Esophagus squamous epithelium (tissue), 4 donors: Measurements from ENCODE around the gene SMAD3.

ENCODE experiments used
- POLR2A ChIP-seq, 4 donors: fragments of 450-650 bp; IDR thresholded peaks; one replicate each; pipeline ENCODE4 v1.6.1; 2017; ENCODE audit warnings: antibody characterized with exemption in 4 of 4, mild to moderate bottlenecking in 4 of 4, moderate library complexity in 3 of 4
- TF ChIP-seq, protein P1 (sequence below), 6 experiments: fragments of 450-650 bp in 4 of 6; fragments of 200-600 bp in 2 of 6; sonication (generic) in 2 of 6; IDR thresholded peaks; one replicate each; pipeline ENCODE4 v1.5.1; 2016 to 2019; ENCODE audit warnings: antibody characterized with exemption in 6 of 6, mild to moderate bottlenecking in 4 of 6, moderate library complexity in 4 of 6

DNA sequence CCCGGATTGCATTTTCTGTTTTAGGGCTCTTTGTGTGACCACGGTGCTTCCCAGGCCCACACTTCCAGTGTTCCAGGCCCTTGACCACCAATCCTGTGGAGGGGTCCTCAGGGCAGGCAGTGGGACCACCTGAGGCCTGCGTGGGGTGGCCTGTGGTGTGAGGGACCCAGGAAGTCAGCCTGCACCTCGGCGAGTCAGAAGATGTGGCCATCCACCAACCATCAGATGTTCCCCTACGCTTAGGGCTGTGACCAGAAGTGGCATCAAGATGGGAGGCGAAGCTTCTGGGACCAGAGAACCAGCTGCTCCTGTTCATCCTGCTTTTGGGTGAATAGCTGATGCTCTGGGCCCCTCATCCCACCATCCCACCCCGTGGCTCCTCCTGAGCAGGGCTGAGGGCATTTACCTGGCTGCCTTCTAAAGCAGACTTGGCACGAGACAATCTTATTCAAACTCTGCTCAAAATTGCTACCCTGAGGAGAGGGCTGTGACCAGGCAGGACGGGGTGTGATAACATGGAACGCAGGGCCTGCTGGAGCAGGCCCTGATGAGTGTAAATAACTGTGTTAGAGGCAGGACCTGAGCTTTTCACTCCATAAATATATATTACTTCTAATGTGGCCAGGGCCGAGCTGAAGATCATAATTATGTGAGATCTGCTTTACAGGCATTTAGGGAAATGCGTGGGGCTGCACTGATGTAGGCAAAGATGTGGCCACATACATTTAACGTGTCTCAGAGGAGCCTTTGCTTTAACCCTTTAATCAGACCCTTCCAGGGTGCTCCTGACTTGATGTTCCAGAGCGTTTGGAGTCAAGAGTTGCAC is 28.8 kb downstream of the SMAD3 start:
- TF ChIP-seq, protein P1, sequence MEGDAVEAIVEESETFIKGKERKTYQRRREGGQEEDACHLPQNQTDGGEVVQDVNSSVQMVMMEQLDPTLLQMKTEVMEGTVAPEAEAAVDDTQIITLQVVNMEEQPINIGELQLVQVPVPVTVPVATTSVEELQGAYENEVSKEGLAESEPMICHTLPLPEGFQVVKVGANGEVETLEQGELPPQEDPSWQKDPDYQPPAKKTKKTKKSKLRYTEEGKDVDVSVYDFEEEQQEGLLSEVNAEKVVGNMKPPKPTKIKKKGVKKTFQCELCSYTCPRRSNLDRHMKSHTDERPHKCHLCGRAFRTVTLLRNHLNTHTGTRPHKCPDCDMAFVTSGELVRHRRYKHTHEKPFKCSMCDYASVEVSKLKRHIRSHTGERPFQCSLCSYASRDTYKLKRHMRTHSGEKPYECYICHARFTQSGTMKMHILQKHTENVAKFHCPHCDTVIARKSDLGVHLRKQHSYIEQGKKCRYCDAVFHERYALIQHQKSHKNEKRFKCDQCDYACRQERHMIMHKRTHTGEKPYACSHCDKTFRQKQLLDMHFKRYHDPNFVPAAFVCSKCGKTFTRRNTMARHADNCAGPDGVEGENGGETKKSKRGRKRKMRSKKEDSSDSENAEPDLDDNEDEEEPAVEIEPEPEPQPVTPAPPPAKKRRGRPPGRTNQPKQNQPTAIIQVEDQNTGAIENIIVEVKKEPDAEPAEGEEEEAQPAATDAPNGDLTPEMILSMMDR (IDR thresholded peaks at IDR 0.05), result no peak
- TF ChIP-seq POLR2A (IDR thresholded peaks at IDR 0.05), result no peak
